Testis (tissue), 2 donors: ENCODE measurements around the gene DOCK9.

ENCODE experiments used
- CTCF ChIP-seq, 3 experiments: fragments of 450-650 bp in 2 of 3; fragments of 200-600 bp in 1 of 3; sonication (generic) in 1 of 3; IDR thresholded peaks; one replicate each; pipeline ENCODE4 v1.5.1; 2016 to 2019; ENCODE audit warnings: antibody characterized with exemption in 3 of 3, mild to moderate bottlenecking in 2 of 3, moderate library complexity in 1 of 3
- POLR2A ChIP-seq: fragments of 450-650 bp; IDR thresholded peaks from one replicate; pipeline ENCODE4 v1.6.1; 2017; ENCODE audit warnings: antibody characterized with exemption, mild to moderate bottlenecking, moderate library complexity

GRCh38 chr13:98860491-98860890 is 117.4 kb downstream of the DOCK9 start:
- TF ChIP-seq CTCF (IDR thresholded peaks at IDR 0.05) (no peak), POLR2A (no peak)
